Lung (tissue), 12 donors: ENCODE results near the gene EFCAB9. TPM values are rescaled to one million over a fixed set of nuclear protein-coding genes. Genes with fewer than 3 reads are reported as not detected.

ENCODE experiments used
- ATAC-seq: fragments of 200-7000 bp; cut with Tn5 transposase; one replicate; pipeline ENCODE4 v1.9.1; 2020; ENCODE audit warnings: moderate number of reproducible peaks; ENCODE audit not compliant: insufficient read depth, low FRiP score
- DNase-seq, 3 donors: peaks; one replicate each; pipeline ENCODE4 v3.0.0-alpha.2; 2013 to 2017
- H3K27ac ChIP-seq, 2 donors: one replicate each; pipeline ENCODE4 v1.5.1; 2013; ENCODE audit warnings: mild to moderate bottlenecking in 2 of 2, moderate library complexity in 2 of 2, control low read depth in 1 of 2, inconsistent platforms in 1 of 2, low read depth in 1 of 2, low read length in 1 of 2
- H3K27me3 ChIP-seq, 3 donors: one replicate each; pipeline ENCODE4 v1.5.1; 2013; ENCODE audit warnings: low read length in 2 of 3; ENCODE audit not compliant: control insufficient read depth in 3 of 3, insufficient read depth in 3 of 3
- H3K36me3 ChIP-seq, 4 donors: one replicate each; pipeline ENCODE4 v1.5.1; 2013; ENCODE audit warnings: low read length in 4 of 4, mild to moderate bottlenecking in 1 of 4, moderate library complexity in 1 of 4; ENCODE audit not compliant: control insufficient read depth in 4 of 4, insufficient read depth in 4 of 4
- H3K4me1 ChIP-seq, 5 donors: one replicate each; pipeline ENCODE4 v1.5.1; 2013; ENCODE audit warnings: low read length in 5 of 5, mild to moderate bottlenecking in 2 of 5, moderate library complexity in 1 of 5; ENCODE audit not compliant: control insufficient read depth in 5 of 5, insufficient read depth in 5 of 5
- H3K4me3 ChIP-seq: one replicate; pipeline ENCODE4 v1.5.1; 2013; ENCODE audit warnings: mild to moderate bottlenecking, control low read depth, moderate library complexity
- H3K9ac ChIP-seq, 2 donors: one replicate each; pipeline ENCODE4 v1.5.1; 2013; ENCODE audit warnings: low read length in 2 of 2, control low read depth in 1 of 2; ENCODE audit not compliant: insufficient read depth in 1 of 2
- H3K9me3 ChIP-seq, 4 donors: one replicate each; pipeline ENCODE4 v1.5.1; 2013; ENCODE audit warnings: low read length in 3 of 4, mild to moderate bottlenecking in 1 of 4, moderate library complexity in 1 of 4; ENCODE audit not compliant: control insufficient read depth in 4 of 4, insufficient read depth in 3 of 4
- CTCF ChIP-seq: IDR thresholded peaks from 2 replicates; pipeline ENCODE4 v1.5.1; 2012; ENCODE audit warnings: mild to moderate bottlenecking; ENCODE audit errors: control extremely low read depth, extremely low read depth
- WGBS, 2 donors: extraction: QIAGEN DNeasy Blood & Tissue Kit; methylation state at CpG; one replicate each; pipeline ENCODE4 v1.1.7; 2013; 5-methylcytosine and 5-hydroxymethylcytosine counted together
- polyA plus RNA-seq, 2 donors: library from polyadenylated mRNA; stranded (reverse); fragments of 200-250 nt; gene quantifications; one replicate each; pipeline ENCODE4 v1.2.1, GENCODE V29; 2013
- total RNA-seq, 2 donors: library from RNA; depleted of rRNA in 1 of 2; stranded (reverse); fragments of >200 nt in 1 of 2; gene quantifications; one replicate each; pipeline ENCODE4 v1.2.1, GENCODE V29; 2014 to 2021
- donor health status: control.
- donor health status: control.
- donor health status: Bipolar disorder and iron deficiency.
- donor health status: healthy.
- donor health status: DM: yes; HTN: yes; CAD: no.

The EFCAB9 gene
- total and polyA plus RNA-seq, 4 donors = not detected

- Histone ChIP-seq H3K9ac (peak overlapping the region; percentile 16 to 48), H3K36me3 (no peaks in the 10 kb centered on the region), H3K27ac (peak overlapping the region; percentile 80 to 94), H3K9me3 (no peaks in the 10 kb centered on the region), H3K27me3 (no peaks in the 10 kb centered on the region), H3K4me3 (peak overlapping the region; percentile 57), H3K4me1 (peaks cover 0 to 16% (median 4%) of the 10 kb centered on the region in 5 donors)
- DNase-seq (peak; percentile 25 to 38 (median 36)), ATAC-seq (peak; percentile 27)
- 0% methylated on average over 64 to 66 of the region's 66 CpGs for WGBS, 2 donors
- TF ChIP-seq CTCF = no peak
These were observed 6.6 kb upstream of the EFCAB9 start for GRCh38 chr5:172187118-172188032.

GRCh38 chr5:172188033-172188892 is 5.7 kb upstream of the EFCAB9 start, which contains the start of gene STK10:
STK10 (minus strand) TSS chr5:172188224; CDS start chr5:172188042, 182 bp downstream.
- Histone ChIP-seq H3K9ac (peak within 1 kb of the TSS; percentile 16 to 48), H3K27ac (peak within 1 kb of the TSS; percentile 80 to 94), H3K4me3 (peak within 1 kb of the TSS; percentile 57), H3K4me1 (peaks cover 0 to 16% (median 4%) of the 10 kb centered on the region in 5 donors), H3K27me3 (no peaks in the 10 kb centered on the region), H3K36me3 (no peaks in the 10 kb centered on the region), H3K9me3 (no peaks in the 10 kb centered on the region)
- TF ChIP-seq CTCF = peak; percentile 96
- DNase-seq (peak; percentile 94 to 96 (median 95)), ATAC-seq (peak; percentile 90)
- 0 to 1% methylated on average over 75 to 102 of the region's 102 CpGs for WGBS, 2 donors

DNA sequence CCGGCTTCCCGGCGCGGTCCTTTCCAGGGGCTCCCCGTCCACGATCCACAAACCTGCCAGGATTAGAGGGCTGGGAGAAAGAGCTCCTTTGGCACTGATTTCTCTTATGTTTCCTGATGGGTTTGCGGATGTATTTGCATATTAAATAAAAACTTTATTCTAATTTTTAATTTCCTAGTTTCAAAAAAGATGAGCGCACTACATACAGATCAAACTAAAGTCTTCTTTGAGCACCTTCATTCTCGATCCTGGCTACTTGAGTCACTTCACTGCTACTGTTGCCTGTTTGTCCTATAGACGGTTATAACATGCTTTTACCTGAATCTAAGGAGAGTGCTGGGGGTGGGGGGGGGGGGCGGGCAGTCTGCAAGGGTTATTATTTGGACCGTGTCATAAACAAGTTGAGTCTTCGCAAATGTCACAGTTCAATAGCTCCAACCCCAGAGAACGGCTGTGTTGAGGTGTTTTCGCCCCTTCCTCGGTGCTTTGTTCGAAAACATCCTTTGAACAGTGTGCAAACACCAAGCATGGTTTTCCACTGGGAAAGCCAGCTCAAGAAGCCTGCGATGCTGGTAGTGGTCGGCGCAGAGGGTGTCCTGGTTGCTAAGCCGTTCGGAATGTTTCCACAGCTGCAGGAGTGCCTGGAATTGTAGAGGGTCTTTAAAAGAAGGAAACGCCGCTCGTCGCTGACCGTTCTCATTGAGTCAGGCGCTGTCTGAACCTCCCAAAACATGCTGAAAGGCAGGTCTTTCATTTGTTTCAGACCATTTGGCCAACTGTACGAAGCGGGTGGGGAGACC is 4.9 kb upstream of the EFCAB9 start:
- ATAC-seq = no peak
- no peak for TF ChIP-seq CTCF
- peak; percentile 24 to 49 (median 40) for DNase-seq
- WGBS, 2 donors = 47 to 54% methylated on average over 30 of the region's 30 CpGs
- peaks cover 0 to 16% (median 4%) of the 10 kb centered on the region in 5 donors for H3K4me1 ChIP-seq
- H3K27ac ChIP-seq = no peak overlapping the region
- H3K27me3 ChIP-seq = no peaks in the 10 kb centered on the region
- no peaks in the 10 kb centered on the region for H3K36me3 ChIP-seq
- no peak overlapping the region for H3K9ac ChIP-seq
- no peak overlapping the region for H3K4me3 ChIP-seq
- no peaks in the 10 kb centered on the region for H3K9me3 ChIP-seq
